22Rv1 (cell line): ENCODE measurements around the gene SCARF1.

Experiments used
- CTCF ChIP-seq: fragments of 450-650 bp; IDR thresholded peaks from 2 replicates; pipeline ENCODE4 v1.5.1; 2017; ENCODE audit warnings: mild to moderate bottlenecking
- ZFX ChIP-seq: fragments of 450-650 bp; IDR thresholded peaks from 2 replicates; pipeline ENCODE4 v1.6.1; 2017; ENCODE audit warnings: antibody characterized with exemption, borderline replicate concordance

GRCh38 chr17:1627182-1627981 is 18.1 kb downstream of the SCARF1 start:
- TF ChIP-seq CTCF (no peak), ZFX (no peak)
